A673 (cell line): ENCODE data around the gene ROM1. TPM values are rescaled to one million over a fixed set of nuclear protein-coding genes. Genes with fewer than 3 reads are reported as not detected.

Experiments used
- BruUV-seq: library from RNA; stranded (reverse); fragments of 400-500 nt; replicated peaks from 2 replicates; lab custom pipeline; 2021; lab: Mats Ljungman, UMichigan
- CTCF ChIA-PET: fragments of 300-600 bp; sonication (Branson Sonifier 250); formaldehyde crosslinking; loops from one replicate; lab custom pipeline; 2022; ENCODE audit warnings: antibody characterized with exemption; lab: Charles Lee
- POLR2A ChIA-PET: fragments of 300-600 bp; sonication (Branson Sonifier 250); formaldehyde crosslinking; loops from one replicate; lab custom pipeline; 2022; ENCODE audit warnings: antibody characterized with exemption; ENCODE audit not compliant: low non-redundant PET; lab: Charles Lee
- DNase-seq: peaks from one replicate; pipeline ENCODE4 v3.0.0-alpha.2; 2015; ENCODE audit warnings: low spot score
- H3K27ac ChIP-seq: fragments of 200-600 bp; sonication (generic); 2 replicates; pipeline ENCODE4 v1.5.1; 2016; ENCODE audit warnings: mixed run types, low read depth, mild to moderate bottlenecking, mixed read lengths, antibody characterized with exemption, low read length; ENCODE audit not compliant: poor library complexity, severe bottlenecking
- H3K27me3 ChIP-seq: fragments of 200-600 bp; sonication (generic); replicated peaks from 2 replicates; pipeline ENCODE4 v1.6.1; 2017; ENCODE audit warnings: mixed run types, low read depth, mild to moderate bottlenecking, mixed read lengths, antibody characterized with exemption, low read length; ENCODE audit not compliant: insufficient read depth, poor library complexity
- H3K36me3 ChIP-seq: fragments of 200-600 bp; sonication (generic); 2 replicates; pipeline ENCODE4 v1.6.1; 2016; ENCODE audit warnings: mixed run types, mild to moderate bottlenecking, mixed read lengths, antibody characterized with exemption, low read length; ENCODE audit not compliant: insufficient read depth, poor library complexity, severe bottlenecking
- H3K4me1 ChIP-seq: fragments of 200-600 bp; sonication (generic); 2 replicates; pipeline ENCODE4 v1.6.1; 2017; ENCODE audit warnings: mixed run types, mild to moderate bottlenecking, mixed read lengths, antibody characterized with exemption, low read length; ENCODE audit not compliant: insufficient read depth, poor library complexity, severe bottlenecking
- H3K4me3 ChIP-seq: fragments of 200-600 bp; sonication (generic); 2 replicates; pipeline ENCODE4 v1.5.1; 2016; ENCODE audit warnings: low read depth, mixed run types, mild to moderate bottlenecking, mixed read lengths, low read length; ENCODE audit not compliant: poor library complexity, severe bottlenecking
- H3K9me3 ChIP-seq: fragments of 200-600 bp; sonication (generic); 2 replicates; pipeline ENCODE4 v1.6.1; 2016; ENCODE audit warnings: mixed run types, low read depth, mild to moderate bottlenecking, mixed read lengths, antibody characterized with exemption, low read length; ENCODE audit not compliant: poor library complexity, severe bottlenecking
- CTCF ChIP-seq: fragments of 300-800, 200-600 bp; sonication (generic); conservative IDR thresholded peaks from 2 replicates; pipeline ENCODE4 v1.5.1; 2017; ENCODE audit warnings: low read depth, mild to moderate bottlenecking, antibody characterized with exemption, low read length, moderate library complexity, mixed read lengths
- EZH2 ChIP-seq: fragments of 200-600 bp; sonication (generic); IDR thresholded peaks from 2 replicates; pipeline ENCODE4 v1.6.1; 2017; ENCODE audit warnings: borderline replicate concordance, low read depth, mild to moderate bottlenecking, mixed read lengths, antibody characterized with exemption, low read length; ENCODE audit not compliant: poor library complexity, severe bottlenecking
- intact Hi-C: fragments of 100-400 bp; cut with micrococcal nuclease; formaldehyde crosslinking; loops from one replicate; pipeline ENCODE4 v1.10.0; 2022; ENCODE audit not compliant: unreplicated experiment
- total RNA-seq: library from RNA; stranded (reverse); gene quantifications from 2 replicates; pipeline ENCODE4 v1.2.3, GENCODE V29; 2021

The ROM1 gene
- total RNA-seq, 1 experiment from 2014 or later: 1.1 TPM

GRCh38 chr11:62575837-62576236, 37.2 kb upstream of the ROM1 start:
- ChIA-PET POLR2A (no interaction called here), CTCF (no interaction called here)
- TF ChIP-seq EZH2 (no peak), CTCF (no peak)
- no peaks in the 10 kb centered on the region for H3K27me3 ChIP-seq
- peak overlapping the region; percentile 88 for H3K27ac ChIP-seq
- peak overlapping the region; percentile 65 for H3K4me3 ChIP-seq
- DNase-seq: no peak
- no peaks in the 10 kb centered on the region for H3K9me3 ChIP-seq
- H3K4me1 ChIP-seq: peaks cover 26% of the 10 kb centered on the region
- H3K36me3 ChIP-seq: peaks cover 56% of the 10 kb centered on the region
- intact Hi-C loops: no loop called here
- BruUV-seq: no TSS peak

- no TSS peak for BruUV-seq
- TF ChIP-seq CTCF (no peak), EZH2 (no peak)
- Histone ChIP-seq H3K27me3 (no peaks in the 10 kb centered on the region), H3K36me3 (peaks cover 52% of the 10 kb centered on the region), H3K27ac (peak overlapping the region; percentile 52), H3K4me3 (no peak overlapping the region), H3K9me3 (no peaks in the 10 kb centered on the region), H3K4me1 (peaks cover 13% of the 10 kb centered on the region)
- ChIA-PET CTCF (interaction anchor here (0.7 kb wide), 1 partner anchor 37 kb away, joined by 5 read pairs; no protein-coding TSS in a partner anchor), POLR2A (interaction anchor here (0.7 kb wide), 1 partner anchor 139 kb away, joined by 8 read pairs; no protein-coding TSS in a partner anchor)
- intact Hi-C loops: no loop called here
- DNase-seq: no peak
These were observed 35.9 kb upstream of the ROM1 start for GRCh38 chr11:62577046-62577714.

- BruUV-seq: no TSS peak
- H3K36me3 ChIP-seq: peaks cover 50% of the 10 kb centered on the region
- TF ChIP-seq CTCF: no peak
- no peak for TF ChIP-seq EZH2
- no peak for DNase-seq
- intact Hi-C loops: no loop called here
- POLR2A ChIA-PET: no interaction called here
- peaks cover 9% of the 10 kb centered on the region for H3K4me1 ChIP-seq
- CTCF ChIA-PET: no interaction called here
- H3K27ac ChIP-seq: no peak overlapping the region
- no peaks in the 10 kb centered on the region for H3K27me3 ChIP-seq
- H3K4me3 ChIP-seq: no peak overlapping the region
- H3K9me3 ChIP-seq: no peaks in the 10 kb centered on the region
These were observed 34.5 kb upstream of the ROM1 start for GRCh38 chr11:62578541-62578940.
